ENCODE data around the gene TRDMT1. TPM values are rescaled to one million over a fixed set of nuclear protein-coding genes. Genes with fewer than 3 reads are reported as not detected.
A peak's percentile ranks its signal among the peaks of the same experiment; 100 is the strongest.

The TRDMT1 gene
- total and polyA plus RNA-seq, 7 experiments from 2014 or later: 9.7 to 30.6 (median 15.2) TPM

DNA sequence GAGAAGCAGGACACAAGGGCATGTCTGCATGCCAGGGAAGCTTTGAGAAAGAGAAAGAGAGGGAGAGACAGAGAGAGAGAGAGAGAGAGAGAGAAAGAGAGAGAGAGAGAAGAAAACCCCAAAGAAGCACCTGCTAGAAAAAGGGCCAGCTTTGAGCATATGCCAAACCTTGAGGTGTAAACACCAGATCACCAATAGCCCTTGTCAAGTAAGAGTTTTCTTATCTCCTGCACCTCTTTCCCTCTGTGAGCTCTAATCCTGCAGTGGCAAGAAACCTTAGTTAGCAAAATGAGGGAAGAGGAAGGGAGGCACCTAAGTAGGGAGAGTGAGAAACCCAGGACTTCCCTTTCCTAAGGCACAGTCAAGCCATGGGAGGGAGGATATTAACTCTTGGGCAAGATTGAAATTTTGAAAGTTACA lies 11.3 kb upstream of the TRDMT1 start:
- CTCF ChIA-PET: interaction anchor here (1.0 kb wide), 1 partner anchor 12 kb away, joined by 3 read pairs; no protein-coding TSS in a partner anchor
- H3K27ac Mint-ChIP-seq: peak overlapping the region in 5 of 9 donors; percentile 11 to 64 (median 19)
- Histone ChIP-seq H3K27ac (ENCODE audit: low read depth, low read length) (no peak overlapping the region), H3K27me3 (ENCODE audit: control insufficient read depth in 2 of 2, insufficient read depth in 2 of 2, low read length in 2 of 2) (no peaks in the 10 kb centered on the region), H3K4me3 (ENCODE audit: low read length) (no peak overlapping the region), H3K9me3 (ENCODE audit: control insufficient read depth in 2 of 3, low read length in 3 of 3) (no peaks in the 10 kb centered on the region), H3K36me3 (ENCODE audit: control insufficient read depth in 2 of 3, insufficient read depth in 3 of 3, low read length in 3 of 3) (no peaks in the 10 kb centered on the region), H3K4me1 (ENCODE audit: control insufficient read depth in 2 of 2, insufficient read depth in 2 of 2, low read length in 2 of 2) (peaks cover 5 to 11% of the 10 kb centered on the region in 2 donors)
- H3K4me3 Mint-ChIP-seq: no peak overlapping the region
- H3K36me3 Mint-ChIP-seq: peaks cover 0 to 24% (median 0%) of the 10 kb centered on the region in 5 donors
- intact Hi-C loops (cut with micrococcal nuclease): no loop called here
- DNase-seq (no peak), ATAC-seq (peak; percentile 22)
- POLR2A ChIA-PET: interaction anchor here (4.4 kb wide), 1 partner anchor 16 kb away, joined by 31 read pairs; the partner anchor contains the start of gene VIM
- H3K9me3 Mint-ChIP-seq: no peaks in the 10 kb centered on the region
- H3K4me1 Mint-ChIP-seq: peaks cover 0 to 49% (median 6%) of the 10 kb centered on the region in 7 donors
- H3K27me3 Mint-ChIP-seq: no peaks in the 10 kb centered on the region

DNA sequence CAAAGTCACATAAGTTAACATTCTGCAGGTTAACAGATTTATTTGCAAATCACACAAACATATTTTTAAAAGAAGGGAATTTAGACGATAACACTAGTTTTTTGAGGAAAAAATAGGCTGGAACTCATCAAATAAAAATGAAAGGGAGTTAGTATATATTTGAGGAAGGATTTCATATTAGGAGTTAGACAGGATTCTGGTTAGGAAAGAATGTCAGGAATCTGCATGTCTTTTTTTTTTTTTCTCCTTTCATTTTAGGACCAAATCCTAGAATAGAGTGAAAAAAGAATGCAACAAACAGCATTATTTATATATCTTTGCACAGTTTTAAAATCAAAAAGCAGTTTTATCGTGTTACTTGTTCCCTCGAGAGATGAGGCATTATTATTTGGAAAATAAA lies 8.9 kb upstream of the TRDMT1 start:
- H3K9me3 ChIP-seq (ENCODE audit: control insufficient read depth in 2 of 3, low read length in 3 of 3): no peaks in the 10 kb centered on the region
- ChIA-PET POLR2A (interaction anchor here (0.5 to 4.4 kb wide), 2 partner anchors 19 to 581 kb away, joined by 5 to 31 read pairs; partner anchors contain the start of gene VIM), CTCF (no interaction called here)
- Mint-ChIP-seq H3K36me3 (peaks cover 0 to 18% (median 0%) of the 10 kb centered on the region in 5 donors), H3K27me3 (no peaks in the 10 kb centered on the region), H3K4me3 (no peak overlapping the region), H3K9me3 (no peaks in the 10 kb centered on the region), H3K27ac (no peak overlapping the region), H3K4me1 (peaks cover 14 to 53% (median 22%) of the 10 kb centered on the region in 7 donors)
- H3K27ac ChIP-seq (ENCODE audit: low read depth, low read length): no peak overlapping the region
- intact Hi-C loops (cut with micrococcal nuclease): no loop called here
- ATAC-seq (no peak), DNase-seq (no peak)
- peaks cover 14% of the 10 kb centered on the region in 2 donors for H3K4me1 ChIP-seq (ENCODE audit: control insufficient read depth in 2 of 2, insufficient read depth in 2 of 2, low read length in 2 of 2)
- no peak overlapping the region for H3K4me3 ChIP-seq (ENCODE audit: low read length)
- H3K36me3 ChIP-seq (ENCODE audit: control insufficient read depth in 2 of 3, insufficient read depth in 3 of 3, low read length in 3 of 3): no peaks in the 10 kb centered on the region
- H3K27me3 ChIP-seq (ENCODE audit: control insufficient read depth in 2 of 2, insufficient read depth in 2 of 2, low read length in 2 of 2): no peaks in the 10 kb centered on the region

DNA sequence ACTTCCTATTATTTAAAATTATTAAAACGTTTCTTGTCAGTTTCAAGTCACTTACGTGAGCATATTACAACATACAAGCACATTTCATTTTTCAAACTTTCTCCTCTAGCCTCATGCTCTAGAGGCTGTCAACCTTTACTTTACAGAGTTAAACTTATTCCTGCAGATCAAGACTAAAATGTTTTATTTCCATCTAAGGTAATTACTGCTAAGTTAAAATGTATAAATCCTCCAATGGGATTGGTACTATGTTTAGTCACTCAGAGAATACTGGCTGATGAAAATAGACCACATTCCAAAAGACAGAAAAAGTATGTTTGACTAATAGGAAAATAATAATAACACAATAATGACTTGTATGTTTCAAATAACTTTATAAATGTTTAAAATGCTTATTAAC lies 8.4 kb upstream of the TRDMT1 start:
- Mint-ChIP-seq H3K4me3 (no peak overlapping the region), H3K4me1 (peaks cover 14 to 49% (median 26%) of the 10 kb centered on the region in 7 donors), H3K27ac (peak overlapping the region in 1 of 9 donors; percentile 7), H3K9me3 (no peaks in the 10 kb centered on the region), H3K27me3 (no peaks in the 10 kb centered on the region), H3K36me3 (peaks cover 0 to 15% (median 0%) of the 10 kb centered on the region in 5 donors)
- ChIA-PET POLR2A (interaction anchor here (4.4 kb wide), 1 partner anchor 19 kb away, joined by 31 read pairs; the partner anchor contains the start of gene VIM), CTCF (no interaction called here)
- intact Hi-C loops (cut with micrococcal nuclease): loop anchor here in 1 of 2 donors (10.0 kb wide), 2 partner anchors 435 to 775 kb away; partner anchors contain the start of genes PTER and STAM
- ATAC-seq (no peak), DNase-seq (no peak)
- peaks cover 17 to 18% of the 10 kb centered on the region in 2 donors for H3K4me1 ChIP-seq (ENCODE audit: control insufficient read depth in 2 of 2, insufficient read depth in 2 of 2, low read length in 2 of 2)
- no peaks in the 10 kb centered on the region for H3K9me3 ChIP-seq (ENCODE audit: control insufficient read depth in 2 of 3, low read length in 3 of 3)
- no peaks in the 10 kb centered on the region for H3K27me3 ChIP-seq (ENCODE audit: control insufficient read depth in 2 of 2, insufficient read depth in 2 of 2, low read length in 2 of 2)
- H3K36me3 ChIP-seq (ENCODE audit: control insufficient read depth in 2 of 3, insufficient read depth in 3 of 3, low read length in 3 of 3): no peaks in the 10 kb centered on the region
- H3K4me3 ChIP-seq (ENCODE audit: low read length): no peak overlapping the region
- no peak overlapping the region for H3K27ac ChIP-seq (ENCODE audit: low read depth, low read length)

DNA sequence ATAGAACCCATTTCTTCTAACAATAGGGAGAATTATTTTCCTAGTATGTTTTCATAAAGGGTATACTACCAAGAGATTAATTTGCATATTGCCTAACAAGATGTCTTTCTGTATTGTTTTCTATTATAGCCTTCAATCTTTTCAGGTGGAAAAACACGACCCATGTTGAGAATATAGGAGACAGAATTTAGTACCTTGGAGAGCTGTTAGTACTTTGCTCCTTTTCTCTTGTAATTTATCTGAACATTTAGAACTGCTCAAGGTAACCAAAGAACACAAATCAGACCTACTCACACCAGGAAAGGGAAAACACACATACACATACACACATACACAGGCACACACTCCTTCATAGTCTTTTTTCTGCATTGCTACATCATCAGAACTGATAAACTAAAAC lies 7.8 kb upstream of the TRDMT1 start:
- no peaks in the 10 kb centered on the region for H3K27me3 ChIP-seq (ENCODE audit: control insufficient read depth in 2 of 2, insufficient read depth in 2 of 2, low read length in 2 of 2)
- no peak overlapping the region for H3K4me3 Mint-ChIP-seq
- intact Hi-C loops (cut with micrococcal nuclease): loop anchor here in 1 of 2 donors (10.0 kb wide), 2 partner anchors 435 to 775 kb away; partner anchors contain the start of genes PTER and STAM

DNA sequence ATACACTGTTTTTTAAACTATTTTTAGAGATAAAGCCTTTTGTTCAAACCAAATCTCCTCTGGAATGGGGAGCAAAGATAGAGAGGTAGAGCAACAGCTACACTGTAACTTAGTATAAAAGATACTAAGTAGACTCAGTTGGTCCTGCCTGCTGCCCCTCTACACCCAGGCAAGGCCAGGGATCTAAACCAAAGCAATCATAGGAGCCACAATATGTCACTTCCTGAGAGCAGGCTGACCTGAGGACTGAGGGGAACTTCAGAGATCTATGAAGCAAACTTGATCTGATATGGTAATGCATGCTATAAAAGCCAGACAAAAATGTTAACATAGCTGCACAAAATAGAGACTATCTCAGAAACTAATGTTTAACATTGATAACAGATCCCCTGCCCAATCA lies 7.0 kb upstream of the TRDMT1 start:
- Mint-ChIP-seq H3K36me3 (peaks cover 0 to 10% (median 0%) of the 10 kb centered on the region in 5 donors), H3K27me3 (no peaks in the 10 kb centered on the region), H3K4me3 (no peak overlapping the region), H3K27ac (peak overlapping the region in 7 of 9 donors; percentile 28 to 81 (median 43)), H3K9me3 (no peaks in the 10 kb centered on the region), H3K4me1 (peaks cover 16 to 46% (median 34%) of the 10 kb centered on the region in 7 donors)
- Histone ChIP-seq H3K4me3 (ENCODE audit: low read length) (no peak overlapping the region), H3K27ac (ENCODE audit: low read depth, low read length) (no peak overlapping the region), H3K36me3 (ENCODE audit: control insufficient read depth in 2 of 3, insufficient read depth in 3 of 3, low read length in 3 of 3) (no peaks in the 10 kb centered on the region), H3K9me3 (ENCODE audit: control insufficient read depth in 2 of 3, low read length in 3 of 3) (no peaks in the 10 kb centered on the region), H3K4me1 (ENCODE audit: control insufficient read depth in 2 of 2, insufficient read depth in 2 of 2, low read length in 2 of 2) (peaks cover 17 to 18% of the 10 kb centered on the region in 2 donors), H3K27me3 (ENCODE audit: control insufficient read depth in 2 of 2, insufficient read depth in 2 of 2, low read length in 2 of 2) (no peaks in the 10 kb centered on the region)
- ATAC-seq (no peak), DNase-seq (no peak)
- ChIA-PET POLR2A (interaction anchor here (5.0 kb wide), 1 partner anchor 19 kb away, joined by 122 read pairs; the partner anchor contains the start of gene VIM), CTCF (no interaction called here)
- intact Hi-C loops (cut with micrococcal nuclease): loop anchor here in 1 of 2 donors (10.0 kb wide), 2 partner anchors 436 to 774 kb away; partner anchors contain the start of genes PTER and STAM

More for the DNA sequence above, 7.8 kb upstream of the TRDMT1 start:
- DNase-seq: no peak
- H3K4me3 ChIP-seq (ENCODE audit: low read length): no peak overlapping the region
- peaks cover 17 to 18% of the 10 kb centered on the region in 2 donors for H3K4me1 ChIP-seq (ENCODE audit: control insufficient read depth in 2 of 2, insufficient read depth in 2 of 2, low read length in 2 of 2)
- ATAC-seq: no peak
- POLR2A ChIA-PET: interaction anchor here (5.0 kb wide), 1 partner anchor 18 kb away, joined by 122 read pairs; the partner anchor contains the start of gene VIM
- Mint-ChIP-seq H3K36me3 (peaks cover 0 to 13% (median 0%) of the 10 kb centered on the region in 5 donors), H3K4me1 (peaks cover 16 to 47% (median 30%) of the 10 kb centered on the region in 7 donors), H3K27ac (peak overlapping the region in 1 of 9 donors; percentile 7), H3K27me3 (no peaks in the 10 kb centered on the region), H3K9me3 (no peaks in the 10 kb centered on the region)
- no peaks in the 10 kb centered on the region for H3K9me3 ChIP-seq (ENCODE audit: control insufficient read depth in 2 of 3, low read length in 3 of 3)
- CTCF ChIA-PET: no interaction called here
- no peaks in the 10 kb centered on the region for H3K36me3 ChIP-seq (ENCODE audit: control insufficient read depth in 2 of 3, insufficient read depth in 3 of 3, low read length in 3 of 3)
- H3K27ac ChIP-seq (ENCODE audit: low read depth, low read length): no peak overlapping the region

DNA sequence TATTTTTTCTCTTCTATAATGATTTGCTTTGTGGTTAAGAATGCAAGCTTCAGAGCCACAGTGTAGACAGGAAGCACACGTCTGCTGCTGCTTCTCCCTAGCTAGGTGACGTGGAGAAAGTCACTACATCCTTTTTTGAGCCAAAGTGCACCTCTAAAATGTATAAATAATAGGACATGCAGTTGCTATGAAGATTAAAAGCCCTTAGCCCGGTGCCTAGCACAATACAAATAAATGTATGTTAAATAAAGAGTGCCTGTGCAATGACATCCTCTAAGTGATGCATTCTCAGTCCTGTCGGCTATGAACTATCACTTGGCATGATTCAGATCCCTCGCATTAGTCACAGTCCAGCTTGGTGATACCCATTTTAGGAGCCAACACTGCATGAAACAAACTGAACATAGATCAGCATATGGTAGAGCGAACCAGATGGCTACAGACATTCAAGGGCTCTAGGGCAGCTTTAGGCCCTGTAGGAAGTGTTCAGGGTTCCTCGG lies 4.8 kb upstream of the TRDMT1 start:
- H3K4me3 ChIP-seq (ENCODE audit: low read length): no peak overlapping the region
- H3K4me3 Mint-ChIP-seq: peak overlapping the region; percentile 55 to 78 (median 64)
- peaks cover 17 to 23% of the 10 kb centered on the region in 2 donors for H3K4me1 ChIP-seq (ENCODE audit: control insufficient read depth in 2 of 2, insufficient read depth in 2 of 2, low read length in 2 of 2)

More for the DNA sequence above, 4.8 kb upstream of the TRDMT1 start:
- H3K27ac ChIP-seq (ENCODE audit: low read depth, low read length): peak overlapping the region; percentile 79
- DNase-seq (peak in 8 of 9 donors; percentile 11 to 79 (median 71)), ATAC-seq (peak; percentile 79)
- POLR2A ChIA-PET: interaction anchor here (1.1 to 5.0 kb wide), 8 partner anchors 9 to 389 kb away, joined by 3 to 122 read pairs (median 4); partner anchors contain the start of genes RSU1 and VIM
- Mint-ChIP-seq H3K4me1 (peaks cover 18 to 47% (median 43%) of the 10 kb centered on the region in 7 donors), H3K27ac (peak overlapping the region; percentile 88 to 99 (median 96)), H3K9me3 (no peaks in the 10 kb centered on the region), H3K27me3 (no peaks in the 10 kb centered on the region), H3K36me3 (peaks cover 0 to 5% (median 0%) of the 10 kb centered on the region in 5 donors)
- H3K9me3 ChIP-seq (ENCODE audit: control insufficient read depth in 2 of 3, low read length in 3 of 3): no peaks in the 10 kb centered on the region
- no peaks in the 10 kb centered on the region for H3K27me3 ChIP-seq (ENCODE audit: control insufficient read depth in 2 of 2, insufficient read depth in 2 of 2, low read length in 2 of 2)
- intact Hi-C loops (cut with micrococcal nuclease): loop anchor here (1.0 to 10.0 kb wide), 6 partner anchors 8 to 771 kb away; partner anchors contain the start of genes PTER (in 1 of the 2), RSU1 (in 1 of the 2), STAM (in 1 of the 2) and VIM (in 1 of the 2)
- H3K36me3 ChIP-seq (ENCODE audit: control insufficient read depth in 2 of 3, insufficient read depth in 3 of 3, low read length in 3 of 3): no peaks in the 10 kb centered on the region
- CTCF ChIA-PET: interaction anchor here (0.6 to 2.9 kb wide), 8 partner anchors 10 to 93 kb away, joined by 3 to 18 read pairs (median 4); partner anchors contain the start of gene VIM
